NCI-H2196 (cell line): Measurements from ENCODE around the gene SLC43A2.

ENCODE experiments used
- DNase-seq: peaks from one replicate; lab custom pipeline; 2025; ENCODE audit not compliant: unreplicated experiment; lab: John Stamatoyannopoulos, UW

The SLC43A2 gene

GRCh38 chr17:1624650-1625049 lies 4.0 kb downstream of the SLC43A2 start:
- DNase-seq = no peak

DNA sequence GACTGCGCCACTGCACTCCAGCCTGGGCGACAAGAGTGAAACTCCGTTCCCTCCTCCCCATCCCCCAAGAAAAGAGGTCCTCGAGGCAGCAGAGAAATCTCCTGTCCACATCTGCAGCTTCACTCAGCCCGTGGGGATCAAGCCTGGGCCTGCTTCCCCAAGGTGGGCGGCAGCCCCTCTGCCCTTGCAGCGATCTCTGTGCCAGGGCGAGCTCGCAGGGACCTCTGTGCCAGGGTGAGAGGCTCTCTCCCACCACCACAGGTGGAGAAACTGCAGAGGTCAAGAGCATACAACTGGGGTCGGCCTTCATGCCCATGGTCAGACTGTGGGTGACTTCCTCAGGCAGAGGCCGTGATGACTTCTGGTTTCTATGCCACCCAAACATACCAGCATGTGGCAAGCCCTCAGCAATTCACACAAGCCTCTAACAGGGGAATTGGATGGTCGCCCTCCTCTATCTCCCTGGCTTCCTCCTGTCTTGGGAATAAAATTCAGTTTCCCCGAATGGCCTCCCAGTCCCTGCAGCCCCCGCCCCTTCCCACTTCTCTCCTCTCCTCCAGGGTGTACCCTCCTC lies 5.5 kb downstream of the SLC43A2 start:
- DNase-seq = no peak

DNA sequence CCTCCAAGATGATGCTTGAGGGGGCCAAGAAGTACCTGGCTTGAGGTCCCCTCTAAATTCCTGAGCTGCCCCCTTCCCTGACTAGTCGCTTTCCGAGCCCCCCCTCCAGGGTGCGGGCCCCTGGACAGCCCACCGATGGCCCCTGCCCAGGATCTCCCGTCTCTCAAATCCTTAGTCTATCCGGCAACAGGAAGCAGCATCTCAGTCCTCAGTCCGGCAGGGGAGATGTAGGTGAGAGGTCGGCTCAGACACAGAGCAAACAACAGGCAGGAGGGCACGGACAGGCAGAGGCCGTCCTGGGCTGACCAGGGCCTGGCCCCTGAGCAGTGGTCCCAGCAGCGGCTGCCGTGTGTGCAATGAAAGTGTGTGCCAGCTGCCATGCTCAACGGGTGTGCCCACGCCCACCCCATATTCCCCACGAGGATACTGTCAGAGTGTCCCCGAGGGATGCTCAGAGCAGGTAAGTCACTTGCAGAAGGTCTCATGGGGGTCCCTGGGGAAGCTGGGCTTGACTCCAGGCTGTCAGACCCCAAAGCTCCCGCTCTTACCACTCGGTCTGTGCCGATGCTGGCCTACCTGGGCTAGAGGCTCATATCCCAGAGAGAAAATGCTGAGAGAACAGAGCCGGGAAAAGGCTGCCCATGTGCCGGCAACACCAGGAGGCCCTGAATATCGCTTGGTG lies 7.2 kb downstream of the SLC43A2 start:
- DNase-seq = no peak

DNA sequence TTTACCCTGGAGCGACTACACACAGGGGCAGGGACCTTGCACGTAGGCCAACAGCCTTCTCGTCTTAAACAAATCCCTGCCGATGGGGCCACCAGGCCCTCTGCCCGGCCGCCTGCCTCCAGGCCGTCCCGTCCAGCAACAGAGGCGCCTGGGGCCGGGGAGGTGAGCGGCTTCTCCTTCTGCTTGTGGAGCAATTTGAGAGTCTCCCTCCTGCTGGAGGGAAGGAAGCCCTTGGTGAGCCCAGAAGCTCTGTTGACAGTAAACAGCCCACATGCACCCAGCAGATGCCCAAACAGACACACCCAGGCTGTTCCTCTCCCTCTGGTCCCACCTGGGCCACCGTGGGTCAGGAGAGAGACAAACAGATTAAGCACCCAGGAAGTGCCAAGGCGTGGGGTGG lies 8.1 kb downstream of the SLC43A2 start:
- no peak for DNase-seq

GRCh38 chr17:1617620-1618174 lies 10.9 kb downstream of the SLC43A2 start:
- no peak for DNase-seq

DNA sequence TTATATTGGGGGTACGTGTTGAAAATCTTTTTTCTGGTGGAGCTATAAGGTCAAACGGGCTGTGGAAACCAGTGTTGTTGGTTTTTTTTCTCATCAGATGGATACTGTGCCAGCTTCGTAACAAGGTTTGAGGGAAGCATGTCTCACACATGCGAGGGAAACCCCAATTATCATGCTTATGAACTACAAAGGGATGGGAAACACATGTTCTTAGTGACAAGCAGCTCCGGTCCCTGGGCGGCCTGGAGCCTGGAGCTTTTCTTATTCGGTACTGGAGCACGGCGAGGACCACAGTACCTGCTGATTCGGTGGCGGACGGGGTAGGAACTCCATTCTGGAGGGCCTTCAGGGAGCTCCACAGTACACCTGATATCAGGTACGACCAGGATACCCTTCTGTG lies 12.5 kb downstream of the SLC43A2 start:
- DNase-seq = no peak

- DNase-seq = no peak
These were observed 16.2 kb downstream of the SLC43A2 start for GRCh38 chr17:1612400-1612799.

GRCh38 chr17:1611715-1612114 lies 16.9 kb downstream of the SLC43A2 start:
- no peak for DNase-seq

GRCh38 chr17:1608676-1609075 lies 20.0 kb downstream of the SLC43A2 start:
- DNase-seq = no peak

DNA sequence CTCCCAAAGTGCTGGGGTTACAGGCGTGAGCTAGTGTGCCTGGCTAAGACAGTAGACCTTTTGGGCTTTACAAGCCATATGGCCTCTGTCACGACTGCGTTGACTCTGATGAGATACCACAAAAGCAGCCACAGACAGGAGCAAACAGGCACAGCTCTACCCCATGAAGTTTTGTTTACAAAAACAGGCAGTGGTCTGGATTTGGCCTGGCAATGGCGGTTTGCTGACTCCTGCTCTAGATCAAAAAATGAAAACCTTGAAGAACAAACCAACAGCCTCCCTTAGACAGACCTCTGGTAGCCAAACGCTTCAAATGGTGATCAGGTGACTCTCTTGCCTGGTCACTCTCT lies 20.7 kb downstream of the SLC43A2 start:
- no peak for DNase-seq

GRCh38 chr17:1606352-1606985 lies 22.2 kb downstream of the SLC43A2 start:
- DNase-seq = no peak

DNA sequence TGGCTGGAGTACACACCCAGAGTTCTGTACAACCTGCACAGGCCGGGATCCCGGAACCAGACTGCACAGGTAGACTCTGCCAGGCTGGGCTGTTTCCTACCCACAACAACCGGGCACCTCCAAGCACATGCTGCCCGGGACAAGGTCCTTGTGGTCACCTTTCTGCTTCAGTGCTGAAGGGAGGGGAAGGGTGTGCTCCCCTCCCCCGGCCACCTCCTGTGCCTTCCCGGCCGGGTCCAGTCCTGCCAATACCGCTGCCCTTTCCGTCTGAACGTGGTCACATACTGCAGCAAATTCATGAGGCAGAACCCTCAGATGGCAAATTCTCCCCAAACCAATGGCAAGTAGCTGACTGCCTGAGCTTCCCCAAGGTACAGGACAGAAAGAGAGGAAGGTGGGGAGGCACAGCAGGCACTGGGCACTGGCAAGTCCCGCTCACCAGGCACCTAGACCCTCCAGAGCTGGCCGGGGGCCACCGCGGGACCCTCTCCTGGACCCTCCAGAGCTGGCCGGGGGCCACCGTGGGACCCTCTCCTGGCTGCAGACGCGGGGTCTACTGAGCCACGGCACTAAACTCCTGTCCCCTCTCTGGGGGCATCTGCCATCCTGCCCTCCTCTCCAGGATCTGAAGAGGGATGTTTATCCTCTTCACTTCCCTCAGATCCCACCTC lies 22.8 kb downstream of the SLC43A2 start:
- no peak for DNase-seq

DNA sequence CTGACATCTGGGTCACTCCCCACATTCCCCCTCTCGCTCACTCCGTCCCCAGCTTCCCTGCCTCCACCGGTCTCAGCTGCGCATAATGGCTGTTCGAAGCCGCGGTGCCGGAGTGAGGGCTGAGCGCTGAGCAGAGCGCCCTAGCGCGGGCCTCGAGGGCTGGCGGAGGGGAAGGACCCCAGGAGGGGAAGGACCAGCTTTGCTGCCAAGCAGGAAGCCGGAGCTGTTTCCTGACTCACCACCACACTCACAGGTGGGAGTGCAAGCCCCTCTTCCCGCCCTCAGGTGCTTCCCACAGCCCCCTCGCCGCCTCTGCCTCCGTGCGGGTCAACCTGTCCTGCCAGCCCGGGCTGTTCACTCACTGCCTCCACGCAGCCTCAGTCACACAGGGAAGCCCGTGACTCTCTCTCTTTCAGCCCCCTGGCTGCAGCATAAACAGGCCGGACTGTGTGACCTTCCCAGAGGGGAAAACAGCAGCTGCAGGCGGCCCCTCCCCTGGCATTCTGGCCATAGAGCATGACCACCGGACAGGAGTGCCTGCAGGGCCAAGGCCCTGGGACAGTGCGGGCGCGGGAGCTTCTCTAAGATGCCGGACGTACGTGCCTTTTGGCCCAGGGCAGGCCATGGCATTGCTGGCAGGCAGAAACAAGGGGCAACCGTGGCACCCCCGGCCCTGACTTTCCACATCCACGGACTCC lies 23.7 kb downstream of the SLC43A2 start:
- DNase-seq = no peak

DNA sequence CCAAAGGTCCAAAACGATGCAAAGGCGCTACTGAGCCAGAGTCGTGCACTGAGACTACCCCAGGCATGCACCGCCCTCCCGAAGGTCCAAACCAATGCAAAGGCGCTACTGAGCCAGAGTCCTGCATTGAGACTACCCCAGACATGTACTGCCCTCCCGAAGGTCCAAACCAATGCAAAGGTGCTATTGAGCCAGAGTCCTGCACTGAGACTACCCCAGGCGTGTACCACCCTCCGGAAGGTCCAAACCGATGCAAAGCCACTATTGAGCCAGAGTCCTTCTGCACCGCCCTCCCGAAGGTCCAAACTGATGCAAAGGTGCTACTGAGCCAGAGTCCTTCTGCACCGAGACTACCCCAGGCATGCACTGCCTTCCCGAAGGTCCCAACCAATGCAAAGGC lies 27.1 kb downstream of the SLC43A2 start:
- no peak for DNase-seq

DNA sequence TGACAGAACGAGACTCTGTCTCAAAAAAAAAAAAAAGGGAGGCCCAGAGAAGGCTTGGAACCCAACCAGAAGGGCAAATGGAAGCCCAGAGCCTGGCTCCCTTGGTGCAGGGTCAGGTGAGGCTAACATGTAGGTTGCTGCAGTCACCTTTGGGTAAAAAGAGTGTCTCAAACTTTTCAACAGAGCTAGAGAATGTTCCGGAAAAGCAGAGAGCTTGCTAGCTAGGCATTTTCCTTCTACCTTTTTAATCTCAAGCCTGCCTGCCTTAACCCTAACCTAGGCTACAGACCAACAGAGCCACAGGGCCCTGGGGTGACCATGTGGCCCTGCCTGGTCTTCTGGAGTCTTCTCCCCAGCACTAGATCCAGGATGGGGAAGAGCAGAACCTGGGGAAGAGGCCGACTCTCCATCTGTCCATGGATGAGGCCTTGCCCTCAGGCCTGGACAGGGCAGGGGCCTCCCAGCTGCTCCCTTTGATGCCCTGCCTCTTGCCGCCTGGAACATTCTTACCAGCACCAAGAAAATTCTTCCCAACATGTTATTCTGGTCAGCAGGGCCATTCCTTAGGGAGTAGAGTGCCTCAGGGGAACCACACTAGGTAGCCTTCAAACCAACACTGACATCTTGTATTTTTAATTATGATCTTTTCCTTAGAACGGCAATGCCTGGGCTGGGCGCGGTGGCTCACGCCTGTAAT lies 30.1 kb downstream of the SLC43A2 start:
- DNase-seq = no peak

DNA sequence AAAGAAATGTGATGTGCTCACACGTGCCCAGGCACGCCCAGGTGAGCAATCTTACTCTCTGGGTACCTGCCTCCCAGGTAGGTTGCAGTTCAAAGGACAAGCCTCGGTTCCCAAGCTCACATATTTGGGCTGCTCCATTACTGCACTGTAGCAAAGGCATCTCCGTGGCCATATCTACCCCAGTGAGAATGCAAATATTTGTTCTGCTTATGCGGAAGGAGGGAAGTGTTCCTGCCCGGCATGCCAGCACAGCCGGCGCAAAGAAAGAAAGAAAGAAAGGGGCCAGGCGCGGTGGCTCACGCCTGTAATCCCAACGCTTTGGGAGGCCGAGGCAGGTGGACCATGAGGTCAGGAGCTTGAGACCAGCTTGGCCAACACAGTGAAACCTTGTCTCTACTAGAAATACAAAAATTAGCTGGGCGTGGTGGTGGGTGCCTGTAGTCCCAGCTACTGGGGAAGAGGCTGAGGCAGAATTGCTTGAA lies 30.7 kb downstream of the SLC43A2 start:
- DNase-seq = no peak

DNA sequence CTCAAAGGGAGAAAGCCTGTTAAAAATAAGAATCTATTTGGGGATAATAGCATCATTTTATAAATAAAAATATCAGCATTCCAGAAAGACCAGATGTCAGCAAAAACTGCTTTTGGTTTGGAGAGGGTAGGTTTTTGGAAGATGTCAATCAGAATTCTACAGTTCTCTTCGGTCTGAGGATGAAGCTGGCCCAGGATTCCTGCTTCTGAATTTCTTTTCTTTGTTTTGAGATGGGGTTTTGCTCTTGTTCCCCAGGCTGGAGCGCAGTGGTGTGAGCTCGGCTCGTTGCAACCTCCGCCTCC lies 35.1 kb downstream of the SLC43A2 start:
- DNase-seq = no peak

DNA sequence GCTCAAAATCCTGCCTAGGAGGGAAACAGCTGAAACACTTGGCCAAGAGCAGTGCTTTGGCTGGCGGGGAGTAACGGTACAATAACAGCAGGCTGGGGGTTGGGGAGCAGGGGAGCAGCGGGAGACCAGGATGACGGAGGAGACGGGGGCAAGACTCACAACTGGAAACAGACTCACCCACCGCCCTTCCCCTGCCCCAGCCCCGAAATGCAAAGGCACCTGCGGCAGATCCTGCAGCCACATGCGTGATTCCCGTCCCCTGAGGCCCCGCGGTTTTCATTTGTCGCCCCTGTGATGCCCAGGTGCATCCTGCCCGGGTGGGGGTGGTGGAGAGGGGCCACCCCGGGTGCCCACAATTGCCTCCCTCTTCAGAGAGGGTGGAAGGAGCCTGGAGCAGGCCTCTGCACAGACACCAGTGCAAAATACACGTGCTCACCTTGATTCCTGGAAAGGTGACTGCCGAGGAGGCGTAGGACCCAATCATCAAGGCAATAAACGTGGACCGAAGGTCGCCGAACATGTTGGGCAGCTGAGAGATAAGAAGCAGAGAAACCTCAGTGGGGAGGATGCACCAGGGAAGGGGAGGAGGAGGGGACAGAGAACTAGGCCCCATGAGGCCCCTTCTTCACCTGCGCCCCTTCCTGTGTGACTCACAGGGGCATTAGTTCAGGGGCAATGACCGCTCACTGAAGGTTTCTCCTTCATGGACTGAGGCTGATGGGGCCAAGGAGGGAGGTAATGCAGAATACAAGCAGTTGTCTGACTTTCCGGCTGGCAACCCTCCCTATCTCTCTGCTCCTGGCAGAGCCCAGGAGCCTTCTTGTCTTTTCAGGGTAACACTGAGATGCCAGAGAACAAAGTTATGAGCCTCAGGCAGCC lies 35.6 kb downstream of the SLC43A2 start:
- no peak for DNase-seq

DNA sequence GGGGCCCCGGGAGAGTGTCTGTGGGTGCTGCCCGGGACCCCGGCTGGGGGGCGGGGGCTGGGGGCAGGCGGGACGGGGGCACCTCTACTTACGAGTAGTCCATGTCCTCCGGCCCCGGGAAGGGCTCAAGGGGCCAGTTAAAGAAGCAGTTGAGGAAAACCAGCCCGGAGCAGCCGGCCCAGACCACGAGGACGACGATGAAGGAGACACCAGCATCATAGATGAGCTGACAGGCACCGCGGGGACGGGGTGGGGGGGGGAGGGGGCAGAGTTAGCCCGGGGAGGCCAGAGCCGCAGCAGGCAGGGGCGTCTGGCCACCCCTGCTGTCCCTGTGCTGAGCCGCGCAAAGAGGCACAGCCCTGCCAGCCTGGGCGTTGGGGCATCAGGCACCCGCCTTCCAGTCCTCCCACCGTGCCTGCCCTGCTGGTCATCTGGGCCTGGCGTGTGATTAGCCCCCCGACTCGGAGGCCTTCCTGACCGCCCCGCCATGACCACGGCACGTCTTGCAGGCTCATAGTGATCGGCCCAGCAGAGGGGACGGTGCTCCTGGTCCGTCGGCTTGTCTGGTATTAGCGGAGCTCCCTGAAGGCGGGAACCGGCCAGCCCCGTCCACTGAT lies 37.1 kb downstream of the SLC43A2 start:
- no peak for DNase-seq
